Chondrocyte (in vitro differentiated cells): ENCODE data around the gene RPL27A. TPM values are rescaled to one million over a fixed set of nuclear protein-coding genes. Genes with fewer than 3 reads are reported as not detected.

Source experiments
- DNase-seq: peaks from one replicate; pipeline ENCODE4 v3.0.0; 2021; ENCODE audit warnings: mixed read lengths, low spot score
- H3K27ac Mint-ChIP-seq: one replicate; pipeline ENCODE4 v1.8.0; 2021; ENCODE audit warnings: mild to moderate bottlenecking, moderate library complexity, mixed read lengths; ENCODE audit not compliant: unreplicated experiment
- H3K27me3 Mint-ChIP-seq: 2 replicates; pipeline ENCODE4 v1.8.0; 2021; ENCODE audit warnings: low read depth, mixed read lengths
- H3K36me3 Mint-ChIP-seq: 2 replicates; pipeline ENCODE4 v1.8.0; 2021; ENCODE audit warnings: low read depth, mixed read lengths
- H3K4me1 Mint-ChIP-seq: 2 replicates; pipeline ENCODE4 v1.8.0; 2021; ENCODE audit warnings: low read depth, mild to moderate bottlenecking, mixed read lengths
- H3K4me3 Mint-ChIP-seq: one replicate; pipeline ENCODE4 v1.8.0; 2021; ENCODE audit warnings: mild to moderate bottlenecking, moderate library complexity, mixed read lengths; ENCODE audit not compliant: unreplicated experiment
- H3K9me3 Mint-ChIP-seq: 2 replicates; pipeline ENCODE4 v1.8.0; 2021; ENCODE audit warnings: low read depth, mixed read lengths
- CTCF ChIP-seq: fragments of 200-600 bp; sonication (generic); IDR thresholded peaks from 2 replicates; pipeline ENCODE4 v1.5.0; 2021; ENCODE audit warnings: antibody characterized with exemption, mild to moderate bottlenecking, moderate library complexity
- total RNA-seq: library from RNA; stranded (reverse); gene quantifications from 3 replicates; pipeline ENCODE4 v1.2.1, GENCODE V29; 2021

Gene RPL27A
- total RNA-seq, 1 donor from 2014 or later: 546 TPM

DNA sequence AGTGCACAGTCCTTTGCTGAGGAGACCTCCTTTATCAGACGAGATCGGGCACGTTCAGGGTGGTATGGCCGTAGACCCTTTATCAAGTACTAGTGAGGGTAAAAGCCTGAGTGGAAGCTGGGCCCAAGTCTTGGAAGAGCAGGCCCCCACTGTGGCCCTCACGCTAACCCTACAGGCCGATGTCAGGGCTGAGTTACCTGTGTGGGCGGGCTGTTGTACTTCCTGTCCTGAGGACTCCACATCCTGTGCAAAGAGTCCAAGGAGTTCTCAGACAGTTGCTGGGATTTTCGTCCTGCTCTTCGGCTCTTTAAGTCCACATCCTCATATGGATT, 34.9 kb downstream of the RPL27A start:
- H3K36me3 Mint-ChIP-seq: peaks cover 18% of the 10 kb centered on the region
- H3K27me3 Mint-ChIP-seq: no peaks in the 10 kb centered on the region
- H3K27ac Mint-ChIP-seq: peak overlapping the region; percentile 96
- H3K4me3 Mint-ChIP-seq: peak overlapping the region; percentile 37
- TF ChIP-seq CTCF: no peak
- peaks cover 71% of the 10 kb centered on the region for H3K4me1 Mint-ChIP-seq
- H3K9me3 Mint-ChIP-seq: no peaks in the 10 kb centered on the region
- no peak for DNase-seq

DNA sequence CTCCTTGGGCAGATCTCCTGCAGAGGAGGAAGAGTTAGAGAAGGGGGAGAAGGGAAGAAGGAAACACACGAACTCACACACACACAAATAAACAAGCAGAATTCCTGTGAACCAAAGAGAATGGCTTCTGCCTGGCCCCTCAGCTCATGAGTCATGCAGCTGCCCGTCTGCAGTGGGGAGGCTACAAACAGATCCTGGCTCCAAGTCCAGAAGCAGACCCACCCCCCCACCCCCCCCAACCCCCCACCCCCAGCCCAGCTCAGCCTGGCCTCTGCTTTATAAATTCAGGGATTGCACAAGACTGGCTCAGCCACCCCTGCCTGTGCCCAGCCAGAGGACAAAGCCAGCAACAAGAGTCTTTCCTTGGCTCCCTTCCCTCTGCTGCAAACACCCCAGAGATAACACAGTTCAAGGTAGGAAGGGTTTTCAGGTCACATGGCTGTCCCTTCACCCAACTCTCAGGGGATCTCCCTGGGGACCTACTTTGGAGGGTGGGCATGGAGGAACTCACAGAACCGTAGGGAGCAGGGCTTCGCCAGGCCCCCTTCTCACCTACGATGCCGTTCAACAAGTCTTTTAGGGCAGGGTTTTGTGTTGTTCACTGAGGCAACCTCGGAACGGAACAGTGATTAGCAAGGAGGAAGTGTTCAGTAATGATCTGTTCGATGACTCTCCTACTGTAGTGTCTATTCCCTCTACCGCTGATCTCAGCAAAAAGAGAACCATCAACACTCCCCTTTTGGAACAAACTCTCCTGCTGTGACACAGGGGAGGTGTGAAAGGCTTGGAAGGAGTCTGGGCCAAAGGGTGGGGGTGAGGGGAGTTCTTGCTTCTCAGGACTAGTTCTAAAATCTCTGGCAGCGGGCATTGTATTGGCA, 35.5 kb downstream of the RPL27A start:
- Mint-ChIP-seq H3K27me3 (no peaks in the 10 kb centered on the region), H3K36me3 (peaks cover 19% of the 10 kb centered on the region), H3K4me3 (peak overlapping the region; percentile 48), H3K27ac (peak overlapping the region; percentile 96), H3K4me1 (peaks cover 77% of the 10 kb centered on the region), H3K9me3 (no peaks in the 10 kb centered on the region)
- no peak for TF ChIP-seq CTCF
- no peak for DNase-seq

GRCh38 chr11:8719211-8719649, 36.6 kb downstream of the RPL27A start:
- Mint-ChIP-seq H3K4me1 (peaks cover 79% of the 10 kb centered on the region), H3K9me3 (no peaks in the 10 kb centered on the region), H3K27me3 (no peaks in the 10 kb centered on the region), H3K27ac (peak overlapping the region; percentile 96), H3K36me3 (peaks cover 18% of the 10 kb centered on the region), H3K4me3 (peak overlapping the region; percentile 3)
- TF ChIP-seq CTCF: no peak
- no peak for DNase-seq

GRCh38 chr11:8719721-8720120, 37.1 kb downstream of the RPL27A start:
- peaks cover 17% of the 10 kb centered on the region for H3K36me3 Mint-ChIP-seq
- no peak for DNase-seq
- peak overlapping the region; percentile 96 for H3K27ac Mint-ChIP-seq
- no peak for TF ChIP-seq CTCF
- H3K9me3 Mint-ChIP-seq: no peaks in the 10 kb centered on the region
- no peaks in the 10 kb centered on the region for H3K27me3 Mint-ChIP-seq
- peak overlapping the region; percentile 3 for H3K4me3 Mint-ChIP-seq
- H3K4me1 Mint-ChIP-seq: peaks cover 75% of the 10 kb centered on the region

GRCh38 chr11:8720352-8720751, 37.8 kb downstream of the RPL27A start:
- peaks cover 14% of the 10 kb centered on the region for H3K36me3 Mint-ChIP-seq
- no peak for TF ChIP-seq CTCF
- H3K27me3 Mint-ChIP-seq: no peaks in the 10 kb centered on the region
- no peak overlapping the region for H3K4me3 Mint-ChIP-seq
- no peaks in the 10 kb centered on the region for H3K9me3 Mint-ChIP-seq
- peak overlapping the region; percentile 96 for H3K27ac Mint-ChIP-seq
- DNase-seq: no peak
- H3K4me1 Mint-ChIP-seq: peaks cover 71% of the 10 kb centered on the region
